HK-2 (cell line): ENCODE data around the gene PRG2.

Experiments used
- DNase-seq: peaks from one replicate; pipeline ENCODE4 v3.0.0-alpha.2; 2018; ENCODE audit not compliant: unreplicated experiment

Gene PRG2

GRCh38 chr11:57396744-57397143, 6.3 kb upstream of the PRG2 start:
- no peak for DNase-seq

GRCh38 chr11:57395905-57396623, 5.6 kb upstream of the PRG2 start:
- no peak for DNase-seq

GRCh38 chr11:57394203-57394965, 3.9 kb upstream of the PRG2 start:
- no peak for DNase-seq

- DNase-seq, result no peak
Measured at GRCh38 chr11:57392763-57393105, 2.3 kb upstream of the PRG2 start.

- no peak for DNase-seq
Measured at GRCh38 chr11:57392066-57392762, 1.8 kb upstream of the PRG2 start.

GRCh38 chr11:57391539-57391938, 1.1 kb upstream of the PRG2 start:
- no peak for DNase-seq

- no peak for DNase-seq
Measured at GRCh38 chr11:57391111-57391510, 661 bp upstream of the PRG2 start.

GRCh38 chr11:57387289-57388030, 3.0 kb downstream of the PRG2 start:
- DNase-seq, result no peak

- no peak for DNase-seq
Measured at GRCh38 chr11:57386178-57386940, 4.1 kb downstream of the PRG2 start.

- DNase-seq, result no peak
Measured at GRCh38 chr11:57380975-57381374, 9.5 kb downstream of the PRG2 start, which contains the start of gene PRG3. Gene PRG3 (minus strand): TSS chr11:57381150. CDS start chr11:57380708, 442 bp downstream.

GRCh38 chr11:57379732-57380131, 10.7 kb downstream of the PRG2 start:
- DNase-seq, result peak; percentile 21

- no peak for DNase-seq
Measured at GRCh38 chr11:57378186-57378585, 12.3 kb downstream of the PRG2 start.

GRCh38 chr11:57377107-57377506, 13.3 kb downstream of the PRG2 start:
- DNase-seq, result no peak

GRCh38 chr11:57376095-57377090, 14.1 kb downstream of the PRG2 start:
- DNase-seq, result no peak

- DNase-seq, result no peak
Measured at GRCh38 chr11:57375490-57375889, 15.0 kb downstream of the PRG2 start.

- DNase-seq, result no peak
Measured at GRCh38 chr11:57374966-57375365, 15.5 kb downstream of the PRG2 start.

GRCh38 chr11:57373146-57373545, 17.3 kb downstream of the PRG2 start:
- DNase-seq, result no peak

GRCh38 chr11:57370941-57371340, 19.5 kb downstream of the PRG2 start:
- no peak for DNase-seq

GRCh38 chr11:57370251-57370650, 20.2 kb downstream of the PRG2 start:
- no peak for DNase-seq

GRCh38 chr11:57368845-57369232, 21.6 kb downstream of the PRG2 start:
- DNase-seq, result no peak
